DND-41 (cell line): ENCODE measurements around the gene CRELD1.

Source experiments
- ATAC-seq: fragments of 200-7000 bp; cut with Tn5 transposase; 3 replicates; pipeline ENCODE4 v1.9.1; 2021; ENCODE audit warnings: low read depth; ENCODE audit not compliant: insufficient read depth
- DNase-seq: peaks from one replicate; pipeline ENCODE4 v3.0.0-alpha.2; 2020
- H2AFZ ChIP-seq: 2 replicates; pipeline ENCODE4 v1.6.0; 2012; ENCODE audit warnings: low read depth, low read length
- H3K27ac ChIP-seq: 2 replicates; pipeline ENCODE4 v1.5.1; 2012; ENCODE audit warnings: low read length, inconsistent platforms
- H3K27me3 ChIP-seq: fragments of 200-600 bp; sonication (generic); 2 replicates; pipeline ENCODE4 v1.6.0; 2012; ENCODE audit warnings: low read length, mild to moderate bottlenecking, inconsistent platforms; ENCODE audit not compliant: insufficient read depth, poor library complexity
- H3K36me3 ChIP-seq: 2 replicates; pipeline ENCODE4 v1.5.1; 2012; ENCODE audit warnings: low read length, inconsistent platforms; ENCODE audit not compliant: insufficient read depth
- H3K4me1 ChIP-seq: 2 replicates; pipeline ENCODE4 v1.5.1; 2012; ENCODE audit warnings: mild to moderate bottlenecking, low read length; ENCODE audit not compliant: insufficient read depth
- H3K4me2 ChIP-seq: 2 replicates; pipeline ENCODE4 v1.6.0; 2012; ENCODE audit warnings: mild to moderate bottlenecking, moderate library complexity, low read length, inconsistent platforms; ENCODE audit not compliant: insufficient read depth
- H3K4me3 ChIP-seq, 2 experiments: fragments of 200-600 bp in 1 of 2; shearing (Covaris generic) in 1 of 2; 2 replicates each; pipeline ENCODE4 v1.5.1; 2012 to 2016; ENCODE audit warnings: inconsistent platforms in 2 of 2, low read length in 2 of 2, mild to moderate bottlenecking in 2 of 2, low read depth in 1 of 2, moderate library complexity in 1 of 2
- H3K79me2 ChIP-seq: 2 replicates; pipeline ENCODE4 v1.6.0; 2012; ENCODE audit warnings: low read length, inconsistent platforms; ENCODE audit not compliant: insufficient read depth
- H3K9ac ChIP-seq: 2 replicates; pipeline ENCODE4 v1.6.0; 2012; ENCODE audit warnings: low read depth, mild to moderate bottlenecking, inconsistent platforms, low read length, moderate library complexity
- H3K9me3 ChIP-seq: 2 replicates; pipeline ENCODE4 v1.5.1; 2012; ENCODE audit warnings: low read length, moderate library complexity, mild to moderate bottlenecking, inconsistent platforms; ENCODE audit not compliant: insufficient read depth, severe bottlenecking
- H4K20me1 ChIP-seq: 2 replicates; pipeline ENCODE4 v1.6.0; 2012; ENCODE audit warnings: low read length; ENCODE audit not compliant: insufficient read depth
- CTCF ChIP-seq: IDR thresholded peaks from 2 replicates; pipeline ENCODE4 v1.5.1; 2012; ENCODE audit warnings: borderline replicate concordance, low read length, moderate library complexity, mild to moderate bottlenecking; ENCODE audit not compliant: poor library complexity, severe bottlenecking; ENCODE audit errors: extremely low read depth
- EZH2 ChIP-seq: IDR thresholded peaks from 3 replicates; pipeline ENCODE4 v1.6.1; 2012; ENCODE audit warnings: borderline replicate concordance, low read depth, mild to moderate bottlenecking, moderate library complexity, low read length, inconsistent platforms; ENCODE audit not compliant: severe bottlenecking

The CRELD1 gene

DNA sequence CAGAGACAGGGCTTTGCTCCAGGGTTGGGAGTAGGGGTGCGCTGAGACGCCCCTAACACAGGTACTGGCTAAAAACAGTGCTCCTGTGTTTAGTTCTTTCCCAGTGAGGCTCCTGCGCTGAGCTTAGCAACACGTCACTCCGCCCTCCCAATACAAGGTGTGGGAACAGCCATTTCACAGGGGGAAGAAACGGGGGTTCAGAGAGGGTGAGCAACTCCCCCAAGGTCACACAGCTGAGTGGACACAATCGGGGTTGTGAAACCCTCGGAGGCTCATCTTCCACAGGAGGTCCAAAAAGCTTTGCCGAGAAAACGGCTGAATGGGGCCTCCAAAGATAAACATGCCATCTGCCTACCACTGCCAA, 17.9 kb downstream of the CRELD1 start:
- Histone ChIP-seq H3K4me3 (peak overlapping the region in 1 of 2 experiments; percentile 49; a peak in 2 of 4 replicates), H3K79me2 (no peaks in the 10 kb centered on the region), H2AFZ (peak overlapping the region; percentile 25; the same call in 1 of the 2 replicates), H3K9me3 (no peaks in the 10 kb centered on the region), H3K4me2 (peak overlapping the region; percentile 71), H3K27me3 (peaks cover 13% of the 10 kb centered on the region), H4K20me1 (no peaks in the 10 kb centered on the region), H3K4me1 (peaks cover 14% of the 10 kb centered on the region), H3K9ac (peak overlapping the region; percentile 29; the same call in 1 of the 2 replicates), H3K36me3 (no peaks in the 10 kb centered on the region), H3K27ac (no peak overlapping the region)
- ATAC-seq (no peak), DNase-seq (no peak)
- TF ChIP-seq EZH2 = no peak
- no peak for TF ChIP-seq CTCF

DNA sequence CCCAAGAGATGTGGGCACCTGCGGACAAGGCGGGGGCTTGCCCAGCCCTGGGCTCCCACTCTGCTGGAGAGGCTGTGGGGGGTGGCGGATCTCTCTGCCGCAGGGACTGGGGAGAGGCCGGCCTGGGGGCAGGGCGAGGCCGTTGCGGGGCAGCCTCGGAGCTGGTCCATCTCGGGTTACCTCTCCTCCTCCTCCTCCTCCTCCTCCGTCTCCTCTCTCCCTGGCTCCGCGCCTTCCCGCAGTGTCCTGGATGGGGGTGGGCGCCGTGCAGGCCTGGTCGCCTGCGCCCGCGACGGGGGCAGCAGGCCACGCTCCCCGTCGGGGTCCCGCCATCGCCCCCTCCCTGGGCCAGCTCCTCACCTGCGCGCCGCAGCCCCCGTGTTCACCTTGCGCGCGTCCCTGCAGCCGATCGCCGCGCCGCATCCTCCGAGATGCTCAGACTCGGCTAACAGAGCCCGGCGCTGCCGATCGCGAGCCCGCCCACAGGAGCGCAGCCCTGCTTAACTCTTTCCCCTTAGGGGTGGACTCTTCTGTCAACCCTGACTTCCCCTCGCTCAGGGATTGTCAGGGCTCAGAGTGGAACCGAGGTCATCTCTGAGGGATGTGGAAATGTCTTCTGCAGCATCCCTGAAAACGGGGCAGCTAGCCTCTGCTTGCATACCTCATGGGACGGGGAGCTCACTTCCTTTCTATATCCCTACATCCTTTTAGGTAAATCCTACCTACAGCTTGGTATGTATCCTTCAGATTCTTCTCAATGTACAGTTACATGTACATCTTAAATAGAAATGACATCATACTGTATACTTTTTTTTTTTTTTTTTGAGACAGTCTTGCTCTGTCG, 18.6 kb downstream of the CRELD1 start, which contains the start of gene PRRT3:
Gene PRRT3 (minus strand): TSS at position 447 of the 844 bp plus-strand sequence. CDS start 2,293 bp downstream, outside the sequence.
- peak within 1 kb of the TSS in 1 of 2 experiments; percentile 49; a peak in 2 of 4 replicates for H3K4me3 ChIP-seq
- peak within 1 kb of the TSS; percentile 52 for H2AFZ ChIP-seq
- no peaks in the 10 kb centered on the region for H3K79me2 ChIP-seq
- no peak within 1 kb of the TSS for H3K27ac ChIP-seq
- H3K27me3 ChIP-seq = peaks cover 13% of the 10 kb centered on the region
- peak within 1 kb of the TSS; percentile 29; the same call in 1 of the 2 replicates for H3K9ac ChIP-seq
- DNase-seq (peak; percentile 52), ATAC-seq (peak; percentile 90)
- TF ChIP-seq CTCF (no peak), EZH2 (no peak)
- H3K36me3 ChIP-seq = no peaks in the 10 kb centered on the region
- no peaks in the 10 kb centered on the region for H4K20me1 ChIP-seq
- H3K4me1 ChIP-seq = peaks cover 14% of the 10 kb centered on the region
- H3K9me3 ChIP-seq = no peaks in the 10 kb centered on the region
- peak within 1 kb of the TSS; percentile 71 for H3K4me2 ChIP-seq

DNA sequence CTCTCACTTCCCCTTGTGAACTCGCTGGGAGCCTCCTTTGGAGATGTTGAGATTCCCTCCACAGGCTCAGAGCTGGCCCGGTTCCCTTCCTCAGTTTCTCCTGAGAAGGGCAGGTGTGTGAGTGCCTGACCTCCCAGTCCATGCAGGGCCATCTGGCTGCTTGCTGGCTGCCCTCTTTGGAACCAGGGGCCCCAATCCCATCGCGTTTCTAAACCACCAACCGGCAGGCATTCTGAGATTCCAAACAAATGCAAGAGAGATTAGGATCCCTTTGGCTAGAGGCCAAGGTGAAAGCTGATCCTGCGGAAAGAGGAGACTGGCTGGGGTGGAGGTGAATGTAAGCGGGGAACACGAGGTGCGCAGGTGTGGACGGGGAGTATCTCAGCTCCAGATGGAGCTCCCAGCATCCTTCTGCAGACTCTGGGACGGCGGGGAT, 21.5 kb downstream of the CRELD1 start:
- no peak overlapping the region for H3K4me3 ChIP-seq
- H3K4me2 ChIP-seq = no peak overlapping the region
- no peaks in the 10 kb centered on the region for H3K79me2 ChIP-seq

More for the DNA sequence above, 21.5 kb downstream of the CRELD1 start:
- H3K36me3 ChIP-seq = no peaks in the 10 kb centered on the region
- peaks cover 13% of the 10 kb centered on the region for H3K27me3 ChIP-seq
- H3K4me1 ChIP-seq = peaks cover 14% of the 10 kb centered on the region
- H4K20me1 ChIP-seq = no peaks in the 10 kb centered on the region
- ATAC-seq = no peak
- DNase-seq = no peak
- H3K9ac ChIP-seq = no peak overlapping the region
- TF ChIP-seq CTCF (no peak), EZH2 (no peak)
- H3K9me3 ChIP-seq = no peaks in the 10 kb centered on the region
- H2AFZ ChIP-seq = no peak overlapping the region
- H3K27ac ChIP-seq = no peak overlapping the region
